Measurements from ENCODE around the gene RGS12.

DNA sequence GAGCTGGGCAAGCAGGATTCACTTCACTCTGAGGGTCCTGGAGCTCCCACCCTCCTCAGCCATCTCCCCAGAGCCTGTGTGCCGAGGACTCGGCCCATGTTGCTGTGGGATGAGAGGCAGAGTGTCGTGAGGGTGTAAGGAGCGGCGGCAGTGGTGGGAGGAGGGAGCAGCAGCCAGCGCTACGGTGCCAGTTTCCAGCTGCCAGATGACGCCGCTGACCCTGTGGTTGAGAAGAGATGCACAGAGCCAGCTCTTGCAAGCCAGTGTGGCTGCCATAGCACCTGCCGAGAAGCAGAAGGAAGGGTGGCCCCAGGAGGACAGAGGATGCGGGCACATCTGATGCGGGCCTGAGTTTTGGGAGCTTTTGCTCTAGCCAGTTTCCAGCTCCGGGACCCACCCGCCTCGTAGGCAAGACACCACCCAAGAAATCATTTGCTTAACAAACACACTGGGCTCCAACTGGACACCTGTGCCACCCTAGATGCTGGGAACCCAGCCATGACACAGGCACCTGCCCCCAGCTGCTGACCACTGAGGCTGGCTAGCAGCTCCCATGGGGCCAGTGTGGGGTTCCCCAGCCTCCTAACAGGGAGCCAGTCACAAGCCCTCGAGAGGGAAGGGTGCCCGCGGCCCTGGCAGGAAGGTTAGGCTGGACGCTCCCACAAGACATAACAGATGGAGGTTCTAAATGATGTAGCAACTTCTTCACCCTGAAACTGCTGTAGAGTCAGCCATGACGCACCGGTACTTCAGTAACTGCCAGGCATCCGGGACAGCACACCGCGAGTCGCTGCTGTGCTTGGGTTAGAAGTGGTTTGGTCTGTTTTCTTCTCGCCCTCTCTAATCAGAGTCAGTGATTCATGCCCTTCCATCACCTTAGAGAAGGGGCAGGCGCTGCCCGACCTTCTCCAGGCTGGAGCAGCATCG is 35.0 kb upstream of the RGS12 start:
- TF ChIP-seq, protein P1, sequence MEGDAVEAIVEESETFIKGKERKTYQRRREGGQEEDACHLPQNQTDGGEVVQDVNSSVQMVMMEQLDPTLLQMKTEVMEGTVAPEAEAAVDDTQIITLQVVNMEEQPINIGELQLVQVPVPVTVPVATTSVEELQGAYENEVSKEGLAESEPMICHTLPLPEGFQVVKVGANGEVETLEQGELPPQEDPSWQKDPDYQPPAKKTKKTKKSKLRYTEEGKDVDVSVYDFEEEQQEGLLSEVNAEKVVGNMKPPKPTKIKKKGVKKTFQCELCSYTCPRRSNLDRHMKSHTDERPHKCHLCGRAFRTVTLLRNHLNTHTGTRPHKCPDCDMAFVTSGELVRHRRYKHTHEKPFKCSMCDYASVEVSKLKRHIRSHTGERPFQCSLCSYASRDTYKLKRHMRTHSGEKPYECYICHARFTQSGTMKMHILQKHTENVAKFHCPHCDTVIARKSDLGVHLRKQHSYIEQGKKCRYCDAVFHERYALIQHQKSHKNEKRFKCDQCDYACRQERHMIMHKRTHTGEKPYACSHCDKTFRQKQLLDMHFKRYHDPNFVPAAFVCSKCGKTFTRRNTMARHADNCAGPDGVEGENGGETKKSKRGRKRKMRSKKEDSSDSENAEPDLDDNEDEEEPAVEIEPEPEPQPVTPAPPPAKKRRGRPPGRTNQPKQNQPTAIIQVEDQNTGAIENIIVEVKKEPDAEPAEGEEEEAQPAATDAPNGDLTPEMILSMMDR (IDR thresholded peaks at IDR 0.05; ENCODE audit: low read depth, low read length), result no peak
- TF ChIP-seq EZH2phosphoT487 (IDR thresholded peaks at IDR 0.05; ENCODE audit: low read depth), result no peak
